NCI-H1105 (cell line): ENCODE results near the gene SOCS4.

Source experiments
- DNase-seq: peaks from one replicate; lab custom pipeline; 2025; lab: John Stamatoyannopoulos, UW

SOCS4 gene

DNA sequence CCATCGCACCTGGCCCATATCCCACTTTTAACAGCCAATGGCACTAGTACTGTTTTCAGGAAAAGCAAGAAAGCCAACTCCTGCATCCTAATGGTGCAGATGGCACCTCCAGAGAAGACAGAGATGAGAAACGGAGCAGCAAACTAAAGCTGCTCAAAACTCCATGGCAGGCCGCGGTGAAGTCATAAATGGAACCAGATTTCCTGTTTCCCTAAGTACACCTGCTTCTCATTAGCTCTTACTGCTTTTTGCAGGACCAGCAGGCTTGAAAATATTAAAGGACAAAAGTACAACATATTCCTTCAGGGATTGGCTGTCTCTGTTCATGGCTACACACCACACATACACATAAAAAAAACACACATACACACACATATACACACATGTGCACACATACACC is 65.3 kb downstream of the SOCS4 start:
- no peak for DNase-seq

DNA sequence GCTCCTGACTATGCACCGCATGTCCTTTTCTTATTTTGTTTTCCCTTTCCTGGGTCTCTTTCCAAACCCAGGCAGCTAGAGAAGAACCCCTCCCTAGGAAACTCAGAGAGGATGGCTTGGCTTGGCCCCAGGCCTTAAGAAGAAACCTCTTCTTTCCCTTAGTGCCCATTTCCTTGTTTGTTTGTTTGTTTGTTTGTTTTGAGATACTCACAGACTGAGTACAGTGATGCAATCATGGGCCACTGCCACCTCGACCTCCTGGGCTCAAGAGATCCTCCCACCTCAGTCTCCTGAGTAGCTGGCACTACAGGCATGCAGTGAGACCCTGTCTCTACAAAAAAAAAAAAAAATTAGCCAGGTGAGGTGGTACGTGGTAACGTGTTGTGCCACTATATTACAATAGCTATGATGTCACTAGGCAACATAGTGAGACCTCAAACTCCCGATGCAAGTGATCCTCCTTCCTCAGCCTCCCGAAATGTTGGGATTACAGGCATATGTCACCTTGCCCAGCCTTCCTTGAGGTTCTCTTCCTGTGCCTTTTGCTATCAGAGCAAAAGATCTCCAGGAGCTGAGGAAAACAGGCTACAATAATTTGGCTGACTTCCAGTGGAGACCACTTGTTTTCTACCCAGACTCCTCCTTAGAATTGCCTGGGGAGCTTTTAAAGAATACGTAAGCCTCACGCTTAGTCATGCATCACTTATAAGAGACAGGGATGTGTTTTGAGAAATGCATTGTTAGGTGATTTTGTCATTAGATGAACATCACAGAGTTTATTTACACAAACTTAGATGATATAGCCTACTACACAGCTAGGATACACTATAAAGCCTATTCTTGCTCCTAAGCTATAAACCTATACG is 67.5 kb downstream of the SOCS4 start:
- DNase-seq, result no peak

DNA sequence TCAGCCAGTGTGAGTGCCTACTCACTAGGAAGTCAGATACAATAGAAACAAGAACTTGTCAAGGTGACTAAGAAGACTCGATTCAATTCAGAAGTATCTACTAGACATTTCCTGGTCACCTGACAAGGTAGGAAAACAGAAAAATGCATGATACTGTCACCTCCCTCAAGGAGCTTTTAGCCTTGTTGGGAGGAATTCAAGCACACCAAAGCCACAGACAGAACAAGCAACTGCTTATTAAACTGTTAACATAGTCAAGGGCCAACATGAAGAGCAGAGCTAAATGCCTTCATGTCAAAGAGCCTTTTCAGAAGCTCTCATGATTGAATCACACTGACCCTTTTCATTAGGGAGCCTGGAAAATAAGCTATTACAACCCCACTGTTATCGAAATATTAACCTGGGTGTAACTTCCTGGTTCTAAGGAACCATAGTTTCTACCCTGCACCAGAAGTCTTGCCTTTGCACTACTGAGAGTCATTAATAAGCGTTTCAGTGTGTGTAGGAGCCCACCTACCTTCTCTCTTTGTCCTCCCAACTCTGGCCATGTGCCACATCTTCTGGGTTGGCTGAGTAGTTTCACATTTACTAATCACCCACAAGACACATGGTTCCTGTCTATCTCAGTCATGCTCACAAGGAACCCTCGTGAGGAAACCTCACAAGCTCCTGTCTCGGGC is 71.0 kb downstream of the SOCS4 start:
- no peak for DNase-seq

DNA sequence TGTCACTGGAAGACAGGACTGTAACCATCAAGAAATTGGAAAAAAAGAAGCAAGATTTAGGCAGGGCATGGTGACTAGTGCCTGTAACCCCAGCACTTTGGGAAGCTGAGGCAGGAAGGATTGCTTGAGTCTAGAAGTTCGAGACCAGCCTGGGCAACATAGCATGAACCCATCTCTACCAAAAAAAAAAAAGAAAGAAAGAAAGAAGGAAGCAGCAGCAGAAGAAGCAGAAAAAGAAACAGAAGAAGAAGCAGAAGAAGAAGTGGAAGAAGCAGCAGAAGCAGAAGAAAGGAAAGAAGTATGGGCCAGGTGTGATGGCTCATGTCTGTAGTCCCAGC is 71.5 kb downstream of the SOCS4 start:
- no peak for DNase-seq
